Mucosa of descending colon (tissue), 3 donors: ENCODE results near the gene GABBR1. TPM values are rescaled to one million over a fixed set of nuclear protein-coding genes. Genes with fewer than 3 reads are reported as not detected.
A peak's percentile ranks its signal among the peaks of the same experiment; 100 is the strongest.

Source experiments
- ATAC-seq: fragments of 200-7000 bp; cut with Tn5 transposase; one replicate; pipeline ENCODE4 v1.9.1; 2020; ENCODE audit warnings: mild to moderate bottlenecking, moderate library complexity
- DNase-seq, 3 donors: peaks; one replicate each; pipeline ENCODE4 v3.0.0-alpha.2; 2020
- H3K36me3 ChIP-seq: fragments of 200-600 bp; one replicate; pipeline ENCODE4 v1.8.0; 2021; ENCODE audit warnings: low read depth, mild to moderate bottlenecking
- H3K4me1 ChIP-seq: fragments of 200-600 bp; one replicate; pipeline ENCODE4 v1.8.0; 2021; ENCODE audit warnings: low read depth, mild to moderate bottlenecking
- H3K4me3 ChIP-seq: fragments of 200-600 bp; one replicate; pipeline ENCODE4 v1.8.0; 2021; ENCODE audit warnings: mild to moderate bottlenecking
- H3K9me3 ChIP-seq: fragments of 200-600 bp; one replicate; pipeline ENCODE4 v1.8.0; 2021; ENCODE audit warnings: mild to moderate bottlenecking
- CTCF ChIP-seq: fragments of 200-600 bp; IDR thresholded peaks from one replicate; pipeline ENCODE4 v1.8.0; 2022; ENCODE audit warnings: antibody characterized with exemption, mild to moderate bottlenecking
- intact Hi-C, 2 donors: fragments of 100-400 bp; cut with DNase I in 1 of 2; cut with micrococcal nuclease in 1 of 2; formaldehyde crosslinking; loops; one replicate each; pipeline versions ENCODE4 v1.11.0 to v1.11.1; 2022; cut with DNase I, micrococcal nuclease
- long read RNA-seq, 2 donors: library from polyadenylated mRNA; unstranded; transcript quantifications; one replicate each; pipeline ENCODE4 v2.0.0, GENCODE V29; 2019 to 2021
- total RNA-seq, 3 donors: library from RNA; stranded (reverse); fragmentation: NEBNext Ultra II Directional in 2 of 3; extraction: Animal tissue kit (Norgen Biotek cat#: 25700) in 2 of 3; gene quantifications; one replicate each; pipeline versions ENCODE4 v1.2.1 to v1.2.4, GENCODE V29; 2021 to 2023
- donor health status: DM: no; HTN: no; CAD: no; lungs with moderate emphysema.
- donor health status: DM: no; HTN: no; CAD: no.
- donor health status: DM: no; HTN: yes; CAD: no.

Gene GABBR1
- total RNA-seq, result 10 to 100 TPM; 12.2 to 62.5 (median 21.8) TPM
- long read RNA-seq, donor 1, transcript GABBR1-207 (4 exons, 1,252 nt), result major isoform, 14 of 38 reads
- long read RNA-seq, donor 1, partial matches to known transcripts, result 13 of 38 reads
- long read RNA-seq, donor 1, other reads (novel, unspliced or antisense), result 11 of 38 reads
- long read RNA-seq, donor 2, partial matches to known transcripts, result 0 of 1 reads
- long read RNA-seq, donor 2, other reads (novel, unspliced or antisense), result 1 of 1 reads

GRCh38 chr6:29632789-29633533, at the start of gene GABBR1:
Gene GABBR1, minus strand, starts transcription at chr6:29633183. Its CDS starts 798 bp downstream, at chr6:29632385.
- peak within 1 kb of the TSS; percentile 40 for H3K4me3 ChIP-seq
- peaks cover 18% of the 10 kb centered on the region for H3K4me1 ChIP-seq
- no peaks in the 10 kb centered on the region for H3K9me3 ChIP-seq
- DNase-seq (peak; percentile 85 to 90 (median 87)), ATAC-seq (peak; percentile 94)
- TF ChIP-seq CTCF, result no peak
- intact Hi-C loops, result no loop called here
- no peaks in the 10 kb centered on the region for H3K36me3 ChIP-seq

DNA sequence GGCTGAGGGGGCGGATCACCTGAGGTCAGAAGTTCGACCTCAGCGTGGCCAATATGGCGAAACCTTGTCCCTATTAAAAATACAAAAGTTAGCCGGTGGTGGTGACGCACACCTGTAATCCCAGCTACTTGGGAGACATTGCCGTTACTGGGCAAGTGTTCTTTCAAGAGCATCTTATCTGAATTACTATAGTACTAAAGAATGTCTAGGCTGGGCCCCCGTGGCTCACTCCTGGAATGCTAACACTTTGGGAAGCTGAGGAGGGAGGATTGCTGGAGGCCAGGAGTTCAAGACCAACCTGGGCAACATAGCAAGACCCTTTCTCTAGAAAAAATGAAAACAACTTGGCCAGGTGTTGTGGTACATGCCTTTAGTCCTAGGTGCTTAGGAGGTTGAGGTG, 48.8 kb upstream of the GABBR1 start:
- no peak for TF ChIP-seq CTCF
- DNase-seq, result no peak
- no peaks in the 10 kb centered on the region for H3K4me1 ChIP-seq
- intact Hi-C loops, result no loop called here
- H3K36me3 ChIP-seq, result no peaks in the 10 kb centered on the region
- H3K4me3 ChIP-seq, result no peak overlapping the region
- no peaks in the 10 kb centered on the region for H3K9me3 ChIP-seq
- no peak for ATAC-seq

GRCh38 chr6:29680904-29681303, 47.9 kb upstream of the GABBR1 start, which contains the start of gene ZFP57:
Gene ZFP57, minus strand, starts transcription at chr6:29681152. Its CDS starts 4,149 bp downstream, at chr6:29677003.
- intact Hi-C loops, result no loop called here
- H3K9me3 ChIP-seq, result no peaks in the 10 kb centered on the region
- H3K4me1 ChIP-seq, result no peaks in the 10 kb centered on the region
- no peak for DNase-seq
- H3K36me3 ChIP-seq, result no peaks in the 10 kb centered on the region
- no peak within 1 kb of the TSS for H3K4me3 ChIP-seq
- no peak for TF ChIP-seq CTCF
- ATAC-seq, result no peak

DNA sequence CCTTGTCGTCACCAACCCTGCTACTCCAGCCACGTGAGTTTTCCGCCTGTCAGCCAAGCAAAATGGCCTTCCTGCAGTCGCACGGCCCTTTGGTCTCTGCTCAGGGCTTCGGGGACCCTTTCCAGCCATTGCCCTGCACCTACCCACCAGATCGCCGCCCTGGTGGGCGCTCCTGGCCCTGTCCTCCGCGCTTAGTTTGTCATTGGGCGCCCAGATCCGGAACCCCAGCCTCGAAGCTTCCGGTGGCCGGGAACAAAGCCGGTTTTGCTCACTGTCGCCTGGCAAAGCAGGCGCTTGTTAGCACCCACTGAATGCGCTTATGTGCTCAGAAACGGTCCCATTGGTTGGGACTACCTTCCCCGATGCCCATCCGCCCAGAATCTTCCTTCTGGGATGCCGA, 47.4 kb upstream of the GABBR1 start:
- Histone ChIP-seq H3K9me3 (no peaks in the 10 kb centered on the region), H3K4me1 (no peaks in the 10 kb centered on the region), H3K4me3 (no peak overlapping the region), H3K36me3 (no peaks in the 10 kb centered on the region)
- TF ChIP-seq CTCF, result no peak
- no peak for DNase-seq
- no peak for ATAC-seq
- intact Hi-C loops, result no loop called here

DNA sequence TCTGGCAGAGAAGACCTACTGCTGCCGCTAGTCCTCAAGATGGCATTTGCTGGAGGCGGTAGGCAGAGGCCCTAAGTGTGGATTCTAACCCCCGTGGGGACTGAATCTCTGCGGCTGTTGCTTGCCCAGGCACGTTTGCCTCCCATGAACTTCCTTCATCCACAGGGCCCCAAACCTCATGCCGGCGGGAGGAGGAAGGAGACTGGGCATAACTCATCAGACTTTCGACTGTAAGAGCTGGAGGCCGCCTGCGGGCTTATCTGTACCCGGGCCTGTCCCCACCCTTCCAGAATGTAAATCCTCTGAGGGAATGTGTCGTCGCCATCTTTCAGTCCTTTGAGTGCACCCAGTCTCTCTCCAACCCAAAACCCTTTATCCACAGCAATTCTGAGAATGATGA, 47.0 kb upstream of the GABBR1 start:
- ATAC-seq, result no peak
- Histone ChIP-seq H3K4me1 (no peaks in the 10 kb centered on the region), H3K9me3 (no peaks in the 10 kb centered on the region), H3K4me3 (no peak overlapping the region), H3K36me3 (no peaks in the 10 kb centered on the region)
- no peak for DNase-seq
- intact Hi-C loops, result no loop called here
- no peak for TF ChIP-seq CTCF
